Measurements from ENCODE around the gene NKPD1.

Gene NKPD1

GRCh38 chr19:45152504-45153338, 8.1 kb downstream of the NKPD1 start:
- DNase-seq, result no peak

GRCh38 chr19:45151821-45152503, 8.8 kb downstream of the NKPD1 start:
- no peak for DNase-seq

- DNase-seq, result no peak
Observed at GRCh38 chr19:45151320-45151719, 9.5 kb downstream of the NKPD1 start.

- DNase-seq, result no peak
Observed at GRCh38 chr19:45150751-45151281, 10.0 kb downstream of the NKPD1 start.

- DNase-seq, result no peak
Observed at GRCh38 chr19:45150180-45150579, 10.6 kb downstream of the NKPD1 start.

GRCh38 chr19:45149129-45149528, 11.7 kb downstream of the NKPD1 start:
- no peak for DNase-seq

- no peak for DNase-seq
Observed at GRCh38 chr19:45147835-45148676, 12.7 kb downstream of the NKPD1 start.

- no peak for DNase-seq
Observed at GRCh38 chr19:45146741-45147205, 14.0 kb downstream of the NKPD1 start.

GRCh38 chr19:45146251-45146650, 14.5 kb downstream of the NKPD1 start:
- DNase-seq, result no peak

- DNase-seq, result no peak
Observed at GRCh38 chr19:45145270-45146189, 15.3 kb downstream of the NKPD1 start.

GRCh38 chr19:45144431-45145269, 16.1 kb downstream of the NKPD1 start:
- no peak for DNase-seq

GRCh38 chr19:45142726-45143110, 18.1 kb downstream of the NKPD1 start:
- no peak for DNase-seq

- DNase-seq, result no peak
Observed at GRCh38 chr19:45142016-45142725, 18.6 kb downstream of the NKPD1 start.

GRCh38 chr19:45141203-45141900, 19.4 kb downstream of the NKPD1 start:
- DNase-seq, result no peak

- no peak for DNase-seq
Observed at GRCh38 chr19:45140533-45140932, 20.2 kb downstream of the NKPD1 start.

GRCh38 chr19:45140144-45140503, 20.7 kb downstream of the NKPD1 start:
- no peak for DNase-seq

- no peak for DNase-seq
Observed at GRCh38 chr19:45139286-45140143, 21.3 kb downstream of the NKPD1 start.

- DNase-seq, result no peak
Observed at GRCh38 chr19:45138303-45138751, 22.5 kb downstream of the NKPD1 start.

All from SHP77 treated with DMSO at 0.1 percent for 48 hours (cell line).